ENCODE measurements around the gene CORO2B.

DNA sequence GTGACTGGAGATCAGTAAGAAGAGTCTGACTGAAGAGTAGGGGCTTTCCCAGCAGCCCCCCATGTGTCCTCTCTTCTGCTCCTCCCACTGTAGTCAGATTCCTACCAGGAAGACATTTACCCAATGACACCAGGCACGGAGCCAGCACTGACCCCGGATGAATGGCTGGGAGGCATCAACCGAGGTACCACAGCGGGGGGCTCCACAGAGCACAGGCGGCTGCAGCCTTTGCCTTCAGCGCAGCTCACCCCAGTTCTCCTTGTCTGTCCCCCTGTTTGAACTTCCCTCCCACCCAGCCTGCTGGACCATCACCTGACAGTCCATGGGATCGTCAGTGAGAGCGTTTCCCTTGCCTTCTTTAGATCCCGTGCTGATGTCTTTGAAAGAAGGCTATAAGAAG, 140.3 kb downstream of the CORO2B start:
- TF ChIP-seq, protein P1, sequence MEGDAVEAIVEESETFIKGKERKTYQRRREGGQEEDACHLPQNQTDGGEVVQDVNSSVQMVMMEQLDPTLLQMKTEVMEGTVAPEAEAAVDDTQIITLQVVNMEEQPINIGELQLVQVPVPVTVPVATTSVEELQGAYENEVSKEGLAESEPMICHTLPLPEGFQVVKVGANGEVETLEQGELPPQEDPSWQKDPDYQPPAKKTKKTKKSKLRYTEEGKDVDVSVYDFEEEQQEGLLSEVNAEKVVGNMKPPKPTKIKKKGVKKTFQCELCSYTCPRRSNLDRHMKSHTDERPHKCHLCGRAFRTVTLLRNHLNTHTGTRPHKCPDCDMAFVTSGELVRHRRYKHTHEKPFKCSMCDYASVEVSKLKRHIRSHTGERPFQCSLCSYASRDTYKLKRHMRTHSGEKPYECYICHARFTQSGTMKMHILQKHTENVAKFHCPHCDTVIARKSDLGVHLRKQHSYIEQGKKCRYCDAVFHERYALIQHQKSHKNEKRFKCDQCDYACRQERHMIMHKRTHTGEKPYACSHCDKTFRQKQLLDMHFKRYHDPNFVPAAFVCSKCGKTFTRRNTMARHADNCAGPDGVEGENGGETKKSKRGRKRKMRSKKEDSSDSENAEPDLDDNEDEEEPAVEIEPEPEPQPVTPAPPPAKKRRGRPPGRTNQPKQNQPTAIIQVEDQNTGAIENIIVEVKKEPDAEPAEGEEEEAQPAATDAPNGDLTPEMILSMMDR (conservative IDR thresholded peaks at IDR 0.05; ENCODE audit: low read depth, low read length) = no peak
- no peak for TF ChIP-seq EZH2 (IDR thresholded peaks at IDR 0.05; ENCODE audit: borderline replicate concordance, low read depth, low read length, poor library complexity, severe bottlenecking)

Measured in A673 (cell line).